GM19023 (cell line): Measurements from ENCODE around the gene DLL4.

Experiments used
- ATAC-seq: cut with Tn5 transposase; IDR thresholded peaks from one replicate; pipeline ENCODE4 v1.9.1; 2021; ENCODE audit warnings: mild to moderate bottlenecking, moderate library complexity; ENCODE audit not compliant: unreplicated experiment

Gene DLL4

GRCh38 chr15:40985541-40986330 is 56.6 kb downstream of the DLL4 start:
- ATAC-seq, result no peak

- no peak for ATAC-seq
Measured at GRCh38 chr15:40986820-40987219, 57.7 kb downstream of the DLL4 start.

GRCh38 chr15:40988156-40988555 is 59.0 kb downstream of the DLL4 start:
- ATAC-seq, result no peak
